IMR-90 (cell line): ENCODE data around the gene CFAP73. TPM values are rescaled to one million over a fixed set of nuclear protein-coding genes. Genes with fewer than 3 reads are reported as not detected.
A peak's percentile ranks its signal among the peaks of the same experiment; 100 is the strongest.

ENCODE experiments used
- ATAC-seq: fragments of 200-7000 bp; cut with Tn5 transposase; 2 replicates; pipeline ENCODE4 v1.9.1; 2020; ENCODE audit warnings: low read depth, mild to moderate bottlenecking, moderate library complexity
- BruUV-seq: library from RNA; stranded (reverse); fragments of 400-500 nt; replicated peaks from 2 replicates; lab custom pipeline; 2021; lab: Mats Ljungman, UMichigan
- CTCF ChIA-PET: fragments of 300-600 bp; formaldehyde crosslinking; extraction: SDS; loops from one replicate; lab custom pipeline; 2021; ENCODE audit warnings: antibody characterized with exemption; lab: Yijun Ruan, JAX
- POLR2A ChIA-PET: fragments of 300-600 bp; sonication (Branson Sonifier 250); formaldehyde crosslinking; loops from one replicate; lab custom pipeline; 2022; ENCODE audit warnings: antibody characterized with exemption; ENCODE audit not compliant: unreplicated experiment; lab: Charles Lee
- DNase-seq: peaks from one replicate; pipeline ENCODE4 v3.0.0; 2013
- H2AFZ ChIP-seq: replicated peaks from 2 replicates; pipeline ENCODE3; 2013; ENCODE audit warnings: low read length, mild to moderate bottlenecking; ENCODE audit not compliant: poor library complexity
- H2AK5ac ChIP-seq: 2 replicates; pipeline ENCODE4 v1.6.1; 2013; ENCODE audit warnings: low read depth, low read length, inconsistent platforms
- H2AK9ac ChIP-seq: replicated peaks from 2 replicates; pipeline ENCODE3; 2013; ENCODE audit warnings: mild to moderate bottlenecking, low read depth, low read length, moderate library complexity; ENCODE audit not compliant: poor library complexity
- H2BK120ac ChIP-seq: 2 replicates; pipeline ENCODE4 v1.6.1; 2013; ENCODE audit warnings: low read depth, low read length, inconsistent platforms
- H2BK15ac ChIP-seq: 3 replicates; pipeline ENCODE4 v1.6.1; 2013; ENCODE audit warnings: low read depth, low read length, inconsistent platforms
- H2BK20ac ChIP-seq: 2 replicates; pipeline ENCODE4 v1.6.1; 2013; ENCODE audit warnings: low read depth, mild to moderate bottlenecking, inconsistent platforms, low read length, moderate library complexity
- H2BK5ac ChIP-seq: 2 replicates; pipeline ENCODE4 v1.6.1; 2013; ENCODE audit warnings: mild to moderate bottlenecking, low read depth, low read length, inconsistent platforms; ENCODE audit not compliant: poor library complexity, severe bottlenecking
- H3K14ac ChIP-seq: replicated peaks from 2 replicates; pipeline ENCODE4 v1.6.1; 2013; ENCODE audit warnings: low read depth, low read length, inconsistent platforms
- H3K18ac ChIP-seq: 2 replicates; pipeline ENCODE4 v1.6.1; 2013; ENCODE audit warnings: low read depth, low read length, control low read depth
- H3K23ac ChIP-seq: 2 replicates; pipeline ENCODE4 v1.6.1; 2013; ENCODE audit warnings: low read depth, low read length, inconsistent platforms
- H3K27ac ChIP-seq: 2 replicates; pipeline ENCODE4 v1.5.1; 2013; ENCODE audit warnings: mild to moderate bottlenecking, control low read depth, low read length; ENCODE audit not compliant: insufficient read depth
- H3K27me3 ChIP-seq: 2 replicates; pipeline ENCODE4 v1.6.1; 2013; ENCODE audit warnings: low read length; ENCODE audit not compliant: control insufficient read depth, insufficient read depth
- H3K36me3 ChIP-seq: 2 replicates; pipeline ENCODE4 v1.6.1; 2013; ENCODE audit warnings: low read length, mixed read lengths; ENCODE audit not compliant: control insufficient read depth, insufficient read depth
- H3K4ac ChIP-seq: 2 replicates; pipeline ENCODE4 v1.6.1; 2013; ENCODE audit warnings: low read depth, low read length, inconsistent platforms
- H3K4me1 ChIP-seq: 2 replicates; pipeline ENCODE4 v1.6.1; 2013; ENCODE audit warnings: low read length, mixed read lengths; ENCODE audit not compliant: control insufficient read depth, insufficient read depth
- H3K4me2 ChIP-seq: 2 replicates; pipeline ENCODE4 v1.6.1; 2013; ENCODE audit warnings: low read depth, mild to moderate bottlenecking, control low read depth, low read length, moderate library complexity
- H3K4me3 ChIP-seq: 2 replicates; pipeline ENCODE4 v1.5.1; 2013; ENCODE audit warnings: low read depth, mild to moderate bottlenecking, control low read depth, low read length, moderate library complexity; ENCODE audit not compliant: insufficient read depth
- H3K56ac ChIP-seq: 2 replicates; pipeline ENCODE4 v1.6.1; 2013; ENCODE audit warnings: low read length, inconsistent platforms; ENCODE audit not compliant: insufficient read depth; ENCODE audit errors: extremely low read depth
- H3K79me1 ChIP-seq, 2 experiments: 2 replicates each; pipeline ENCODE4 v1.6.1; 2013; ENCODE audit warnings: low read length in 2 of 2, inconsistent platforms in 1 of 2, low read depth in 1 of 2
- H3K9ac ChIP-seq: 2 replicates; pipeline ENCODE4 v1.6.1; 2013; ENCODE audit warnings: low read depth, low read length, control low read depth
- H3K9me1 ChIP-seq: 2 replicates; pipeline ENCODE4 v1.6.1; 2013; ENCODE audit warnings: low read length, inconsistent platforms; ENCODE audit not compliant: insufficient read depth
- H3K9me3 ChIP-seq: 2 replicates; pipeline ENCODE4 v1.6.1; 2013; ENCODE audit warnings: low read length; ENCODE audit not compliant: control insufficient read depth, insufficient read depth
- H4K20me1 ChIP-seq: 2 replicates; pipeline ENCODE4 v1.6.1; 2013; ENCODE audit warnings: low read length, inconsistent platforms; ENCODE audit not compliant: insufficient read depth
- H4K5ac ChIP-seq: 2 replicates; pipeline ENCODE4 v1.6.1; 2013; ENCODE audit warnings: mild to moderate bottlenecking, low read depth, low read length, control low read depth
- H4K8ac ChIP-seq, 2 experiments: 2 replicates each; pipeline ENCODE4 v1.6.1; 2013; ENCODE audit warnings: low read depth in 2 of 2, low read length in 2 of 2, control low read depth in 1 of 2, inconsistent platforms in 1 of 2
- H4K91ac ChIP-seq: 2 replicates; pipeline ENCODE4 v1.6.1; 2013; ENCODE audit warnings: low read depth, low read length, inconsistent platforms; ENCODE audit not compliant: insufficient read depth
- BHLHE40 ChIP-seq: fragments of 150-350 bp; IDR thresholded peaks from 2 replicates; pipeline ENCODE4 v1.6.1; 2016; ENCODE audit warnings: mild to moderate bottlenecking, low read depth, low read length
- CEBPB ChIP-seq: IDR thresholded peaks from 2 replicates; pipeline ENCODE4 v1.6.1; 2012; ENCODE audit warnings: low read depth, low read length, improper control_type of control experiment
- CTCF ChIP-seq: conservative IDR thresholded peaks from 2 replicates; pipeline ENCODE4 v1.5.1; 2012; ENCODE audit warnings: mild to moderate bottlenecking, low read depth, low read length, improper control_type of control experiment
- ELK1 ChIP-seq: fragments of 150-350 bp; IDR thresholded peaks from 2 replicates; pipeline ENCODE4 v1.6.1; 2016; ENCODE audit warnings: low read depth, mild to moderate bottlenecking, low read length, moderate library complexity, borderline replicate concordance
- FOS ChIP-seq: fragments of 150-350 bp; IDR thresholded peaks from 2 replicates; pipeline ENCODE4 v1.6.1; 2016; ENCODE audit warnings: low read depth, low read length
- MAZ ChIP-seq: IDR thresholded peaks from 2 replicates; pipeline ENCODE4 v1.6.1; 2012; ENCODE audit warnings: low read depth, mild to moderate bottlenecking, low read length, improper control_type of control experiment, moderate library complexity, borderline replicate concordance
- MXI1 ChIP-seq: IDR thresholded peaks from 2 replicates; pipeline ENCODE4 v1.6.1; 2012; ENCODE audit warnings: low read depth, mild to moderate bottlenecking, low read length, moderate library complexity, borderline replicate concordance
- NFE2L2 ChIP-seq: fragments of 150-350 bp; IDR thresholded peaks from 2 replicates; pipeline ENCODE4 v1.6.1; 2016; ENCODE audit warnings: low read depth, mild to moderate bottlenecking, low read length
- RAD21 ChIP-seq: IDR thresholded peaks from 2 replicates; pipeline ENCODE4 v1.6.1; 2012; ENCODE audit warnings: low read length, improper control_type of control experiment
- RCOR1 ChIP-seq: IDR thresholded peaks from 2 replicates; pipeline ENCODE4 v1.6.1; 2012; ENCODE audit warnings: mild to moderate bottlenecking, low read length, improper control_type of control experiment; ENCODE audit not compliant: insufficient replicate concordance
- RFX5 ChIP-seq: IDR thresholded peaks from 2 replicates; pipeline ENCODE4 v1.8.0; 2012; ENCODE audit warnings: low read depth, mild to moderate bottlenecking, low read length, moderate library complexity
- SMC3 ChIP-seq: fragments of 150-350 bp; IDR thresholded peaks from 2 replicates; pipeline ENCODE4 v1.6.1; 2016; ENCODE audit warnings: low read depth, mild to moderate bottlenecking, antibody characterized with exemption, low read length, moderate library complexity
- USF2 ChIP-seq: fragments of 150-350 bp; IDR thresholded peaks from 2 replicates; pipeline ENCODE4 v1.6.1; 2017; ENCODE audit warnings: mild to moderate bottlenecking, antibody characterized with exemption, low read length, low read depth
- WGBS, 2 experiments: methylation state at CpG; one replicate each; pipeline versions ENCODE4 v1.1.5 to v1.1.7; 2013; ENCODE audit warnings: missing lambda C conversion rate in 2 of 2; ENCODE audit not compliant: insufficient read length in 1 of 2; ENCODE audit errors: extremely low coverage in 2 of 2; 5-methylcytosine and 5-hydroxymethylcytosine counted together
- dilution Hi-C: fragments of 300-500 bp; cut with HindIII; formaldehyde crosslinking; loops from one replicate; pipeline ENCODE4 v1.14.3; 2018; ENCODE audit warnings: low sequenced_read_pairs; ENCODE audit not compliant: unreplicated experiment
- in situ Hi-C: fragments of 300-500 bp; cut with MboI; formaldehyde crosslinking; loops from 3 replicates; pipeline ENCODE4 v1.14.3; 2019; ENCODE audit warnings: low sequenced_read_pairs, inconsistent platforms, mixed read lengths
- intact Hi-C: fragments of 100-400 bp; cut with micrococcal nuclease; formaldehyde crosslinking; loops from 2 replicates; pipeline ENCODE4 v1.10.0; 2022
- polyA plus RNA-seq, 3 experiments: library from polyadenylated mRNA; depleted of rRNA; stranded (reverse); fragments of >200 nt; gene quantifications; 2 replicates each; pipeline ENCODE4 v1.2.3, GENCODE V29; 2012; ENCODE audit warnings: low replicate concordance in 1 of 3
- total RNA-seq: library from RNA; depleted of rRNA; stranded (reverse); fragments of >200 nt; gene quantifications from 2 replicates; pipeline ENCODE4 v1.2.3, GENCODE V29; 2012

CFAP73 gene
- total and polyA plus RNA-seq, 2 of the 4 experiments (the other 2 are of a cell fraction): not detected

- intact Hi-C loops (loop anchor here (5.0 kb wide), 1 partner anchor 160 kb away; no protein-coding TSS in a partner anchor), in situ Hi-C loops (no loop called here), dilution Hi-C loops (no loop called here)
- Histone ChIP-seq H3K27me3 (peaks cover 46% of the 10 kb centered on the region), H2BK20ac (no peak overlapping the region), H3K9ac (no peak overlapping the region), H2AK5ac (no peak overlapping the region), H3K9me1 (no peaks in the 10 kb centered on the region), H3K14ac (no peak overlapping the region), H2AFZ (peak overlapping the region; percentile 91), H3K4me3 (no peak overlapping the region), H3K18ac (no peak overlapping the region), H3K4ac (no peak overlapping the region), H3K4me2 (no peak overlapping the region; the same call in 1 of the 2 replicates), H4K20me1 (no peaks in the 10 kb centered on the region), H4K5ac (no peak overlapping the region), H2AK9ac (no peak overlapping the region), H3K56ac (no peak overlapping the region), H2BK15ac (no peak overlapping the region), H3K23ac (no peak overlapping the region), H2BK5ac (no peak overlapping the region), H4K91ac (no peak overlapping the region), H4K8ac (no peak overlapping the region), H3K36me3 (no peaks in the 10 kb centered on the region), H3K4me1 (peaks cover 2% of the 10 kb centered on the region; the same call in 1 of the 2 replicates), H2BK120ac (no peak overlapping the region), H3K79me1 (no peaks in the 10 kb centered on the region), H3K9me3 (no peaks in the 10 kb centered on the region), H3K27ac (no peak overlapping the region)
- DNase-seq: no peak
- CTCF ChIA-PET: interaction anchor here (1.1 to 1.5 kb wide), 3 partner anchors 13 to 103 kb away, joined by 3 to 8 read pairs (median 4); no protein-coding TSS in a partner anchor
- POLR2A ChIA-PET: no interaction called here
- no peak for ATAC-seq
- WGBS, 2 experiments: 67% methylated on average over 1 of the region's 9 CpGs; no CpG with 5 or more reads in 1 of the 2 experiments
- BruUV-seq: no TSS peak
- TF ChIP-seq ELK1 (no peak), FOS (no peak), RAD21 (no peak), RFX5 (no peak), NFE2L2 (no peak), CEBPB (no peak), BHLHE40 (no peak), USF2 (no peak), SMC3 (no peak), MXI1 (no peak), MAZ (no peak), CTCF (no peak), RCOR1 (no peak)
These were observed 2.8 kb downstream of the CFAP73 start for GRCh38 chr12:113152196-113152834.
